Measurements from ENCODE around the gene CIT. TPM values are rescaled to one million over a fixed set of nuclear protein-coding genes. Genes with fewer than 3 reads are reported as not detected.

CIT gene
- total and polyA plus RNA-seq, 7 experiments from 2014 or later, result 0.43 to 69.9 (median 1.7) TPM

GRCh38 chr12:119720349-119720748, 156.8 kb downstream of the CIT start:
- Mint-ChIP-seq H3K27ac (no peak overlapping the region), H3K36me3 (peaks cover 0 to 32% (median 0%) of the 10 kb centered on the region in 5 donors), H3K4me3 (no peak overlapping the region), H3K9me3 (no peaks in the 10 kb centered on the region), H3K27me3 (no peaks in the 10 kb centered on the region), H3K4me1 (no peaks in the 10 kb centered on the region)
- H3K9me3 ChIP-seq (ENCODE audit: control insufficient read depth in 2 of 3, low read length in 3 of 3), result no peaks in the 10 kb centered on the region
- ChIA-PET CTCF (no interaction called here), POLR2A (no interaction called here)
- no peak overlapping the region for H3K4me3 ChIP-seq (ENCODE audit: low read length)
- no peaks in the 10 kb centered on the region for H3K27me3 ChIP-seq (ENCODE audit: control insufficient read depth in 2 of 2, insufficient read depth in 2 of 2, low read length in 2 of 2)
- H3K27ac ChIP-seq (ENCODE audit: low read depth, low read length), result no peak overlapping the region
- intact Hi-C loops (cut with micrococcal nuclease), result no loop called here
- no peak for DNase-seq
- H3K36me3 ChIP-seq (ENCODE audit: control insufficient read depth in 2 of 3, insufficient read depth in 3 of 3, low read length in 3 of 3), result no peaks in the 10 kb centered on the region
- H3K4me1 ChIP-seq (ENCODE audit: control insufficient read depth in 2 of 2, insufficient read depth in 2 of 2, low read length in 2 of 2), result no peaks in the 10 kb centered on the region
- no peak for ATAC-seq

- no peak overlapping the region for H3K4me3 ChIP-seq (ENCODE audit: low read length)
- Mint-ChIP-seq H3K36me3 (peaks cover 0 to 37% (median 0%) of the 10 kb centered on the region in 5 donors), H3K27ac (no peak overlapping the region), H3K4me1 (no peaks in the 10 kb centered on the region), H3K27me3 (no peaks in the 10 kb centered on the region), H3K4me3 (no peak overlapping the region), H3K9me3 (peaks cover 0 to 3% (median 0%) of the 10 kb centered on the region in 11 donors)
- no peaks in the 10 kb centered on the region for H3K36me3 ChIP-seq (ENCODE audit: control insufficient read depth in 2 of 3, insufficient read depth in 3 of 3, low read length in 3 of 3)
- ChIA-PET POLR2A (no interaction called here), CTCF (no interaction called here)
- intact Hi-C loops (cut with micrococcal nuclease), result no loop called here
- no peak overlapping the region for H3K27ac ChIP-seq (ENCODE audit: low read depth, low read length)
- ATAC-seq, result no peak
- DNase-seq, result no peak
- H3K4me1 ChIP-seq (ENCODE audit: control insufficient read depth in 2 of 2, insufficient read depth in 2 of 2, low read length in 2 of 2), result no peaks in the 10 kb centered on the region
- H3K27me3 ChIP-seq (ENCODE audit: control insufficient read depth in 2 of 2, insufficient read depth in 2 of 2, low read length in 2 of 2), result no peaks in the 10 kb centered on the region
- H3K9me3 ChIP-seq (ENCODE audit: control insufficient read depth in 2 of 3, low read length in 3 of 3), result no peaks in the 10 kb centered on the region
Observed at GRCh38 chr12:119718141-119718540, 159.0 kb downstream of the CIT start.

GRCh38 chr12:119715268-119715620, 161.9 kb downstream of the CIT start:
- Histone ChIP-seq H3K27me3 (ENCODE audit: control insufficient read depth in 2 of 2, insufficient read depth in 2 of 2, low read length in 2 of 2) (no peaks in the 10 kb centered on the region), H3K36me3 (ENCODE audit: control insufficient read depth in 2 of 3, insufficient read depth in 3 of 3, low read length in 3 of 3) (no peaks in the 10 kb centered on the region), H3K27ac (ENCODE audit: low read depth, low read length) (no peak overlapping the region), H3K9me3 (ENCODE audit: control insufficient read depth in 2 of 3, low read length in 3 of 3) (no peaks in the 10 kb centered on the region), H3K4me3 (ENCODE audit: low read length) (no peak overlapping the region), H3K4me1 (ENCODE audit: control insufficient read depth in 2 of 2, insufficient read depth in 2 of 2, low read length in 2 of 2) (no peaks in the 10 kb centered on the region)
- Mint-ChIP-seq H3K4me3 (no peak overlapping the region), H3K9me3 (peaks cover 0 to 3% (median 0%) of the 10 kb centered on the region in 11 donors), H3K27ac (peak overlapping the region in 1 of 9 donors; percentile 17), H3K27me3 (no peaks in the 10 kb centered on the region), H3K36me3 (peaks cover 0 to 41% (median 5%) of the 10 kb centered on the region in 5 donors), H3K4me1 (no peaks in the 10 kb centered on the region)
- ChIA-PET POLR2A (no interaction called here), CTCF (no interaction called here)
- no peak for DNase-seq
- intact Hi-C loops (cut with micrococcal nuclease), result no loop called here
- no peak for ATAC-seq

GRCh38 chr12:119714614-119715267, 162.4 kb downstream of the CIT start:
- Mint-ChIP-seq H3K9me3 (peaks cover 0 to 3% (median 0%) of the 10 kb centered on the region in 11 donors), H3K4me1 (no peaks in the 10 kb centered on the region)
- no peak for ATAC-seq

GRCh38 chr12:119713551-119714031, 163.5 kb downstream of the CIT start:
- Histone ChIP-seq H3K27ac (ENCODE audit: low read depth, low read length) (no peak overlapping the region), H3K4me1 (ENCODE audit: control insufficient read depth in 2 of 2, insufficient read depth in 2 of 2, low read length in 2 of 2) (no peaks in the 10 kb centered on the region), H3K9me3 (ENCODE audit: control insufficient read depth in 2 of 3, low read length in 3 of 3) (no peaks in the 10 kb centered on the region), H3K36me3 (ENCODE audit: control insufficient read depth in 2 of 3, insufficient read depth in 3 of 3, low read length in 3 of 3) (no peaks in the 10 kb centered on the region), H3K27me3 (ENCODE audit: control insufficient read depth in 2 of 2, insufficient read depth in 2 of 2, low read length in 2 of 2) (no peaks in the 10 kb centered on the region), H3K4me3 (ENCODE audit: low read length) (no peak overlapping the region)
- Mint-ChIP-seq H3K4me3 (no peak overlapping the region), H3K4me1 (no peaks in the 10 kb centered on the region), H3K9me3 (peaks cover 0 to 3% (median 0%) of the 10 kb centered on the region in 11 donors), H3K27ac (no peak overlapping the region), H3K27me3 (no peaks in the 10 kb centered on the region), H3K36me3 (peaks cover 0 to 45% (median 5%) of the 10 kb centered on the region in 5 donors)
- DNase-seq, result no peak
- intact Hi-C loops (cut with micrococcal nuclease), result no loop called here
- ChIA-PET POLR2A (no interaction called here), CTCF (no interaction called here)
- no peak for ATAC-seq

More at GRCh38 chr12:119714614-119715267, 162.4 kb downstream of the CIT start:
- Mint-ChIP-seq H3K4me3 (no peak overlapping the region), H3K27ac (no peak overlapping the region), H3K36me3 (peaks cover 0 to 44% (median 5%) of the 10 kb centered on the region in 5 donors), H3K27me3 (no peaks in the 10 kb centered on the region)
- intact Hi-C loops (cut with micrococcal nuclease), result no loop called here
- no peak for DNase-seq
- no peak overlapping the region for H3K4me3 ChIP-seq (ENCODE audit: low read length)
- no peaks in the 10 kb centered on the region for H3K36me3 ChIP-seq (ENCODE audit: control insufficient read depth in 2 of 3, insufficient read depth in 3 of 3, low read length in 3 of 3)
- no peak overlapping the region for H3K27ac ChIP-seq (ENCODE audit: low read depth, low read length)
- ChIA-PET POLR2A (no interaction called here), CTCF (no interaction called here)
- no peaks in the 10 kb centered on the region for H3K27me3 ChIP-seq (ENCODE audit: control insufficient read depth in 2 of 2, insufficient read depth in 2 of 2, low read length in 2 of 2)
- H3K4me1 ChIP-seq (ENCODE audit: control insufficient read depth in 2 of 2, insufficient read depth in 2 of 2, low read length in 2 of 2), result no peaks in the 10 kb centered on the region
- H3K9me3 ChIP-seq (ENCODE audit: control insufficient read depth in 2 of 3, low read length in 3 of 3), result no peaks in the 10 kb centered on the region

- H3K36me3 ChIP-seq (ENCODE audit: control insufficient read depth in 2 of 3, insufficient read depth in 3 of 3, low read length in 3 of 3), result no peaks in the 10 kb centered on the region
- no peaks in the 10 kb centered on the region for H3K27me3 ChIP-seq (ENCODE audit: control insufficient read depth in 2 of 2, insufficient read depth in 2 of 2, low read length in 2 of 2)
- no peak overlapping the region for H3K4me3 ChIP-seq (ENCODE audit: low read length)
- H3K9me3 Mint-ChIP-seq, result peaks cover 0 to 3% (median 0%) of the 10 kb centered on the region in 11 donors
- peaks cover 0 to 39% (median 5%) of the 10 kb centered on the region in 5 donors for H3K36me3 Mint-ChIP-seq
- ChIA-PET POLR2A (no interaction called here), CTCF (no interaction called here)
- no peaks in the 10 kb centered on the region for H3K27me3 Mint-ChIP-seq
- DNase-seq, result no peak
- no peaks in the 10 kb centered on the region for H3K9me3 ChIP-seq (ENCODE audit: control insufficient read depth in 2 of 3, low read length in 3 of 3)
- no peak overlapping the region for H3K27ac Mint-ChIP-seq
- intact Hi-C loops (cut with micrococcal nuclease), result no loop called here
- no peak overlapping the region for H3K27ac ChIP-seq (ENCODE audit: low read depth, low read length)
- ATAC-seq, result no peak
- no peaks in the 10 kb centered on the region for H3K4me1 ChIP-seq (ENCODE audit: control insufficient read depth in 2 of 2, insufficient read depth in 2 of 2, low read length in 2 of 2)
- H3K4me3 Mint-ChIP-seq, result no peak overlapping the region
- H3K4me1 Mint-ChIP-seq, result no peaks in the 10 kb centered on the region
Observed at GRCh38 chr12:119712721-119713120, 164.4 kb downstream of the CIT start.

GRCh38 chr12:119711693-119712092, 165.4 kb downstream of the CIT start:
- intact Hi-C loops (cut with micrococcal nuclease), result no loop called here
- CTCF ChIA-PET, result no interaction called here
- Mint-ChIP-seq H3K27me3 (no peaks in the 10 kb centered on the region), H3K9me3 (peaks cover 0 to 3% (median 0%) of the 10 kb centered on the region in 11 donors), H3K4me1 (no peaks in the 10 kb centered on the region), H3K4me3 (no peak overlapping the region), H3K36me3 (peaks cover 0 to 45% (median 5%) of the 10 kb centered on the region in 5 donors), H3K27ac (peak overlapping the region in 1 of 9 donors; percentile 41)
- no peak for DNase-seq
- Histone ChIP-seq H3K36me3 (ENCODE audit: control insufficient read depth in 2 of 3, insufficient read depth in 3 of 3, low read length in 3 of 3) (no peaks in the 10 kb centered on the region), H3K27me3 (ENCODE audit: control insufficient read depth in 2 of 2, insufficient read depth in 2 of 2, low read length in 2 of 2) (no peaks in the 10 kb centered on the region), H3K27ac (ENCODE audit: low read depth, low read length) (no peak overlapping the region), H3K4me3 (ENCODE audit: low read length) (no peak overlapping the region), H3K9me3 (ENCODE audit: control insufficient read depth in 2 of 3, low read length in 3 of 3) (no peaks in the 10 kb centered on the region), H3K4me1 (ENCODE audit: control insufficient read depth in 2 of 2, insufficient read depth in 2 of 2, low read length in 2 of 2) (no peaks in the 10 kb centered on the region)
- ATAC-seq, result no peak
- POLR2A ChIA-PET, result no interaction called here
